Glutamatergic neuron (in vitro differentiated cells): ENCODE results near the gene P2RY2. TPM values are rescaled to one million over a fixed set of nuclear protein-coding genes. Genes with fewer than 3 reads are reported as not detected.

Source experiments
- DNase-seq: peaks from one replicate; pipeline ENCODE4 v3.0.0; 2022
- H3K27ac Mint-ChIP-seq: one replicate; pipeline ENCODE4 v1.8.0; 2020; ENCODE audit warnings: mild to moderate bottlenecking, mixed read lengths, inconsistent platforms; ENCODE audit not compliant: unreplicated experiment
- H3K27me3 Mint-ChIP-seq: one replicate; pipeline ENCODE4 v1.8.0; 2020; ENCODE audit warnings: mild to moderate bottlenecking, moderate library complexity, mixed read lengths, inconsistent platforms; ENCODE audit not compliant: unreplicated experiment
- H3K36me3 Mint-ChIP-seq: one replicate; pipeline ENCODE4 v1.8.0; 2020; ENCODE audit warnings: mild to moderate bottlenecking, mixed read lengths, inconsistent platforms; ENCODE audit not compliant: unreplicated experiment
- H3K4me1 Mint-ChIP-seq: one replicate; pipeline ENCODE4 v1.8.0; 2020; ENCODE audit warnings: mild to moderate bottlenecking, low read depth, mixed read lengths, inconsistent platforms; ENCODE audit not compliant: unreplicated experiment
- H3K4me3 Mint-ChIP-seq: one replicate; pipeline ENCODE4 v1.8.0; 2020; ENCODE audit warnings: mild to moderate bottlenecking, mixed read lengths, inconsistent platforms; ENCODE audit not compliant: unreplicated experiment
- H3K9me3 Mint-ChIP-seq: one replicate; pipeline ENCODE4 v1.8.0; 2020; ENCODE audit warnings: mild to moderate bottlenecking, moderate library complexity, mixed read lengths, inconsistent platforms; ENCODE audit not compliant: unreplicated experiment
- CTCF ChIP-seq: fragments of 200-600 bp; sonication (generic); IDR thresholded peaks from one replicate; pipeline ENCODE4 v1.5.0; 2021; ENCODE audit not compliant: partially characterized antibody, unreplicated experiment
- total RNA-seq: library from RNA; stranded (reverse); fragmentation: NEBNext Ultra II Directional; extraction: Animal tissue kit (Norgen Biotek cat#: 25700); gene quantifications from one replicate; pipeline ENCODE4 v1.2.1, GENCODE V29; 2021; ENCODE audit not compliant: unreplicated experiment

The P2RY2 gene
- total RNA-seq, 1 donor from 2014 or later, result 0.69 TPM

- peaks cover 7% of the 10 kb centered on the region for H3K4me1 Mint-ChIP-seq
- no peak for DNase-seq
- no peaks in the 10 kb centered on the region for H3K36me3 Mint-ChIP-seq
- TF ChIP-seq CTCF, result no peak
- peaks cover 2% of the 10 kb centered on the region for H3K27me3 Mint-ChIP-seq
- H3K9me3 Mint-ChIP-seq, result peaks cover 8% of the 10 kb centered on the region
- H3K4me3 Mint-ChIP-seq, result no peak overlapping the region
- H3K27ac Mint-ChIP-seq, result no peak overlapping the region
These were observed 7.0 kb upstream of the P2RY2 start for GRCh38 chr11:73210916-73211667.

- no peak for TF ChIP-seq CTCF
- no peak for DNase-seq
- no peaks in the 10 kb centered on the region for H3K36me3 Mint-ChIP-seq
- no peak overlapping the region for H3K4me3 Mint-ChIP-seq
- H3K27ac Mint-ChIP-seq, result no peak overlapping the region
- H3K4me1 Mint-ChIP-seq, result no peaks in the 10 kb centered on the region
- peaks cover 6% of the 10 kb centered on the region for H3K9me3 Mint-ChIP-seq
- H3K27me3 Mint-ChIP-seq, result peaks cover 5% of the 10 kb centered on the region
These were observed 4.6 kb upstream of the P2RY2 start for GRCh38 chr11:73213196-73214143.

GRCh38 chr11:73215191-73216134 lies 2.6 kb upstream of the P2RY2 start:
- DNase-seq, result no peak
- Mint-ChIP-seq H3K4me3 (no peak overlapping the region), H3K27ac (peak overlapping the region; percentile 6), H3K27me3 (peaks cover 11% of the 10 kb centered on the region), H3K4me1 (no peaks in the 10 kb centered on the region), H3K9me3 (peaks cover 4% of the 10 kb centered on the region), H3K36me3 (no peaks in the 10 kb centered on the region)
- TF ChIP-seq CTCF, result no peak

GRCh38 chr11:73216465-73216864 lies 1.6 kb upstream of the P2RY2 start:
- Mint-ChIP-seq H3K4me1 (no peaks in the 10 kb centered on the region), H3K27me3 (peaks cover 11% of the 10 kb centered on the region), H3K27ac (no peak overlapping the region), H3K9me3 (peaks cover 4% of the 10 kb centered on the region), H3K36me3 (no peaks in the 10 kb centered on the region), H3K4me3 (no peak overlapping the region)
- DNase-seq, result no peak
- TF ChIP-seq CTCF, result no peak
